Breast epithelium (tissue), 4 donors: ENCODE measurements around the gene ZNF516. TPM values are rescaled to one million over a fixed set of nuclear protein-coding genes. Genes with fewer than 3 reads are reported as not detected.

Experiments used
- DNase-seq, 2 donors: peaks; one replicate each; pipeline ENCODE4 v3.0.0-alpha.2; 2019; ENCODE audit warnings: low spot score in 2 of 2
- H3K27ac ChIP-seq, 2 donors: fragments of 200-600 bp; sonication (generic) in 1 of 2; one replicate each; pipeline ENCODE4 v1.5.1; 2016 to 2019; ENCODE audit warnings: mild to moderate bottlenecking in 1 of 2
- H3K27me3 ChIP-seq, 2 donors: fragments of 200-600 bp; sonication (generic) in 1 of 2; one replicate each; pipeline versions ENCODE4 v1.5.1 to v1.6.0; 2017 to 2019; ENCODE audit warnings: control low read depth in 1 of 2, mild to moderate bottlenecking in 1 of 2
- H3K36me3 ChIP-seq: fragments of 200-600 bp; one replicate; pipeline ENCODE4 v1.5.1; 2019
- H3K4me1 ChIP-seq, 2 donors: fragments of 200-600 bp; sonication (generic); one replicate each; pipeline ENCODE4 v1.5.1; 2016 to 2019; ENCODE audit warnings: control low read depth in 1 of 2
- H3K4me3 ChIP-seq, 3 donors: fragments of 200-600 bp; sonication (generic); 1 replicate in 2 of 3; 2 replicates in 1 of 3; pipeline ENCODE4 v1.5.1; 2016 to 2019; ENCODE audit warnings: mild to moderate bottlenecking in 3 of 3, moderate library complexity in 2 of 3
- H3K9me3 ChIP-seq, 2 donors: fragments of 200-600 bp; sonication (generic) in 1 of 2; one replicate each; pipeline ENCODE4 v1.5.1; 2016 to 2019; ENCODE audit warnings: control low read depth in 1 of 2
- POLR2A ChIP-seq: fragments of 450-650 bp; IDR thresholded peaks from one replicate; pipeline ENCODE4 v1.6.1; 2016; ENCODE audit warnings: antibody characterized with exemption, mild to moderate bottlenecking, moderate library complexity
- POLR2AphosphoS5 ChIP-seq, 3 donors: sonication (generic); formaldehyde crosslinking; IDR thresholded peaks; one replicate each; pipeline ENCODE4 v1.6.1; 2017; ENCODE audit warnings: antibody characterized with exemption in 3 of 3
- intact Hi-C: fragments of 100-400 bp; cut with DNase I; formaldehyde crosslinking; loops from one replicate; pipeline ENCODE4 v1.15.1; 2023; ENCODE audit warnings: low total_unique reads
- total RNA-seq, 3 donors: library from RNA; depleted of rRNA; stranded (reverse); fragments of >200 nt; gene quantifications; one replicate each; pipeline ENCODE4 v1.1.0, GENCODE V29; 2016
- TF ChIP-seq, protein P1 (sequence below), 3 donors: fragments of 450-650 bp; IDR thresholded peaks; one replicate each; pipeline ENCODE4 v1.5.1; 2016 to 2017; ENCODE audit warnings: antibody characterized with exemption in 3 of 3, mild to moderate bottlenecking in 3 of 3, moderate library complexity in 3 of 3

ZNF516 gene
- total RNA-seq, 3 donors from 2014 or later: 12.0 to 33.4 (median 24.0) TPM

DNA sequence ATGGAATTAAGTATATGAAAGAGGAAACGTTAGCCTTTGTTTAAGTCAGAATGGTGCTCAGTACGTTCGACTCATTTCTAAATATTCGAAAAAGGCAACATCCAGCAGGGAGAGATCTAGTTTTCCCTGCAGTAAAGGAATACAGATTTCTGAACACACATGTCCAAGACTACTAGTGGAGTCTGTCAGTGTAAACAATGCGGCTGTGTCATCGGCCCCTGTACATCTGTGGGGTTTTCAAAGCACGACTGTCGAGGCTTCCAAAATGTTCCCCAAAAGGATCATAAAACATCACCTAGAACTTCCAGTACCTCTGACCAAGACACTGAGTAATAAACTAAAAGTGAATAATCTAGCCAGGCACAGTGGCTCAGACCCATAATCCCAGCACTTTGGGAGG is 112.8 kb downstream of the ZNF516 start:
- intact Hi-C loops: no loop called here
- Histone ChIP-seq H3K9me3 (no peaks in the 10 kb centered on the region), H3K27me3 (no peaks in the 10 kb centered on the region), H3K27ac (no peak overlapping the region), H3K4me1 (no peaks in the 10 kb centered on the region), H3K4me3 (no peak overlapping the region), H3K36me3 (peaks cover 10% of the 10 kb centered on the region)
- TF ChIP-seq POLR2AphosphoS5 (IDR thresholded peaks at IDR 0.05): no peak
- no peak for TF ChIP-seq POLR2A
- TF ChIP-seq, protein P1, sequence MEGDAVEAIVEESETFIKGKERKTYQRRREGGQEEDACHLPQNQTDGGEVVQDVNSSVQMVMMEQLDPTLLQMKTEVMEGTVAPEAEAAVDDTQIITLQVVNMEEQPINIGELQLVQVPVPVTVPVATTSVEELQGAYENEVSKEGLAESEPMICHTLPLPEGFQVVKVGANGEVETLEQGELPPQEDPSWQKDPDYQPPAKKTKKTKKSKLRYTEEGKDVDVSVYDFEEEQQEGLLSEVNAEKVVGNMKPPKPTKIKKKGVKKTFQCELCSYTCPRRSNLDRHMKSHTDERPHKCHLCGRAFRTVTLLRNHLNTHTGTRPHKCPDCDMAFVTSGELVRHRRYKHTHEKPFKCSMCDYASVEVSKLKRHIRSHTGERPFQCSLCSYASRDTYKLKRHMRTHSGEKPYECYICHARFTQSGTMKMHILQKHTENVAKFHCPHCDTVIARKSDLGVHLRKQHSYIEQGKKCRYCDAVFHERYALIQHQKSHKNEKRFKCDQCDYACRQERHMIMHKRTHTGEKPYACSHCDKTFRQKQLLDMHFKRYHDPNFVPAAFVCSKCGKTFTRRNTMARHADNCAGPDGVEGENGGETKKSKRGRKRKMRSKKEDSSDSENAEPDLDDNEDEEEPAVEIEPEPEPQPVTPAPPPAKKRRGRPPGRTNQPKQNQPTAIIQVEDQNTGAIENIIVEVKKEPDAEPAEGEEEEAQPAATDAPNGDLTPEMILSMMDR (IDR thresholded peaks at IDR 0.05): no peak
- no peak for DNase-seq

DNA sequence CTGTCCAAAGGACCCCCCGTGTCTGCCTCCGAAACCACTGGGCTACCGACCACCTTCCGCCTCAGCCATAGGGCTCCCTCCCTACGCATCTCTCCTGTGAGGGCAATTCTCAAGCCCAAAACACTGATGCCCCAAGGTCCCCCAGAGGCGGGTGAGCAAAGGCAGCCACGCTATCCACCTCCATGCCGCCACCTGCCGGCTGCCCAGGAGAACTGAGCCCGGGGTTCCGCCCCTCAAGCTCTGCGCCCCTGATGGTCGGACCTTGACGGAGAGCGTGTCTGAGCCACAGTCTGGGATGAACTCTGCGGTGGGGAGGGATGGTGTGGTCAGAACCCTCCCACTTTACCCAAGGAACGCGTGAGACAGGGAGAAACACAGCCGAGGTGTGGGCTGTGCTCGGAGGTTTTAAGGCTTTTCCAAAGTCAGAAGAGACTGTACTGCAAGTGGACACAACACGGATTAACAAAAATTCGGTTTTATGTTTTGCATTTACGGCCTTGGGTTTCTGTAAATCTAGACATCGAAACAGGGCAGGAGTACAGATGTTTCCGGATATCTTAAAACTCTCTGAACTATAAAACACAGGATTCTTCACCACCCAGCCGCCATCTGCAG is 114.1 kb downstream of the ZNF516 start:
- intact Hi-C loops: no loop called here
- Histone ChIP-seq H3K4me1 (no peaks in the 10 kb centered on the region), H3K27me3 (no peaks in the 10 kb centered on the region), H3K27ac (no peak overlapping the region), H3K9me3 (no peaks in the 10 kb centered on the region), H3K36me3 (peaks cover 10% of the 10 kb centered on the region), H3K4me3 (no peak overlapping the region)
- TF ChIP-seq, protein P1 (IDR thresholded peaks at IDR 0.05): no peak
- TF ChIP-seq POLR2AphosphoS5 (IDR thresholded peaks at IDR 0.05): no peak
- no peak for TF ChIP-seq POLR2A
- peak in 1 of 2 donors; percentile 43 for DNase-seq

DNA sequence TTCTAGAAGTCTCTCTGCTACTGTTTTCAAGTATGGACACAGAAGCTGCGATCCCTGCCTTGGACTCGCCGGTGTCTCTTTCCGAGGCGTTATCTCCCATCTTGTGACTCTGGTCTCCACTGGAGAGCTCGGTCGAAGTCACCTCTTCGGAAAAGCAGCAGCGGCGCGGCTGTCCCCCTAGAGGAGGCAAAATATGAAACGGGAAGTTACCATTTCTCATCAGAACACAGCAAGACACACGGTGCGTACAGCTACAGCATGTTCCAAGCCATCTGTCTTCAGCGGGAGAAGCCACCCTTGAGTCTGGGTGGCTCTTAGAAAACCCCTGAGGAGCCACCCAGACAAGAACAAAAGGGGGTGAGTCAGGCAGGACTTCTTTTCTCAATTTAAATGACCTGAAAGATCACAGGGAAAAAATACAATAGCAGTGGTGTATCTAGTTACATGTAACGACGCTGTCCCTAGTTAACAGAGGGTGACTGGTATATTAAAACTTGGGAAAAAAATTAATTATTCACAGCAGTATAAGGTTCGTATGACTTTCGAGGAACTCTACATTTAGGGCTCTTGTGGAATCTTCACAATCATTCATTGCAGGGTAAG is 114.8 kb downstream of the ZNF516 start:
- H3K27ac ChIP-seq: no peak overlapping the region
- no peaks in the 10 kb centered on the region for H3K27me3 ChIP-seq
- H3K4me3 ChIP-seq: no peak overlapping the region
- intact Hi-C loops: no loop called here
- H3K9me3 ChIP-seq: no peaks in the 10 kb centered on the region
- DNase-seq: peak in 1 of 2 donors; percentile 30
- H3K4me1 ChIP-seq: no peaks in the 10 kb centered on the region
- peaks cover 10% of the 10 kb centered on the region for H3K36me3 ChIP-seq
- TF ChIP-seq POLR2AphosphoS5 (IDR thresholded peaks at IDR 0.05): no peak
- TF ChIP-seq, protein P1 (IDR thresholded peaks at IDR 0.05): no peak
- TF ChIP-seq POLR2A: no peak

DNA sequence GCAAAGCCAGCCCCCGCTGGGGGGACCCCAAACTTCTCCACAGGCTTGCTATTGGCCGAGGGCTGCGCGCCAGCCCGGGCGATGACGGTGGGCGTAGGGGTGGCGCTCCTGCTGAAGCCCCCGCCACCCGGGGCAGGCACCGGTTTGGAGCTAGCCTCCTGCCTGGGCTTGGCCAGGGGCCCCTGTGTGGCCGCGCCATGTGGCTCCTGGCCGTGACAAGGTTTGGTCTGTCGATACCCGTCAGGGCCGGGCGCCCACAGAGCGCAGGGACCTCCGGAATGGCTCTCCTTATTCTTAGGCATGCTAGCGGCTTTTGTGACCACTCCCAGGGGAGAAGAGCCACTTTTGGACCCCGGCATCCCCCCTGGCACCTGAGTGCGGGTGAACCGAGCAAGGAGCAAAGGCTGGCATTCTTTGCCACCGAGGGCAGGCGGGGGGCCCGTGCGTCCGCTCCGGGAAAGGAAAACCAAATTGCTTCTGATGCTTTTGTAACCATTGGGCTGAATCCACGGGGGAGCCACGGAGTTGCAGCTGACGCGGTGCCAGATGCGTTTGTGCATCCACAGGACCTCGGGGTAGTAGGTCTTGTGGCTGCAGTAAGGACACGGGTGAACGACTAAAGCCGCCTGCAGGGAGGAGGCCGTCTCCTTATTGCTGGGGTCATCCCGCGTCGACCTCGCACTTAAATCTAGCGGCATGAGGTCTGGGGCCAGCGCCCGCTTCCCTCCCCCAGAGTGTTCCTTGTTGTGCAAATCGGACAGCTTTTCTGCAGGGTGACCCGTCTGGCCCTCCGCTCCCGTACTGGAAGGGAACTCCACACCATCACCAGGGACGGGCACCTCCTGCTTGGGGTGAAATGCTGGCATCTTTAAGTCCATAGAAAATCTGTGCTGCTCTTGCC is 115.6 kb downstream of the ZNF516 start:
- Histone ChIP-seq H3K4me1 (no peaks in the 10 kb centered on the region), H3K4me3 (no peak overlapping the region), H3K36me3 (peaks cover 10% of the 10 kb centered on the region), H3K9me3 (no peaks in the 10 kb centered on the region), H3K27ac (no peak overlapping the region), H3K27me3 (no peaks in the 10 kb centered on the region)
- no peak for TF ChIP-seq POLR2AphosphoS5 (IDR thresholded peaks at IDR 0.05)
- intact Hi-C loops: no loop called here
- peak in 1 of 2 donors; percentile 44 for DNase-seq

DNA sequence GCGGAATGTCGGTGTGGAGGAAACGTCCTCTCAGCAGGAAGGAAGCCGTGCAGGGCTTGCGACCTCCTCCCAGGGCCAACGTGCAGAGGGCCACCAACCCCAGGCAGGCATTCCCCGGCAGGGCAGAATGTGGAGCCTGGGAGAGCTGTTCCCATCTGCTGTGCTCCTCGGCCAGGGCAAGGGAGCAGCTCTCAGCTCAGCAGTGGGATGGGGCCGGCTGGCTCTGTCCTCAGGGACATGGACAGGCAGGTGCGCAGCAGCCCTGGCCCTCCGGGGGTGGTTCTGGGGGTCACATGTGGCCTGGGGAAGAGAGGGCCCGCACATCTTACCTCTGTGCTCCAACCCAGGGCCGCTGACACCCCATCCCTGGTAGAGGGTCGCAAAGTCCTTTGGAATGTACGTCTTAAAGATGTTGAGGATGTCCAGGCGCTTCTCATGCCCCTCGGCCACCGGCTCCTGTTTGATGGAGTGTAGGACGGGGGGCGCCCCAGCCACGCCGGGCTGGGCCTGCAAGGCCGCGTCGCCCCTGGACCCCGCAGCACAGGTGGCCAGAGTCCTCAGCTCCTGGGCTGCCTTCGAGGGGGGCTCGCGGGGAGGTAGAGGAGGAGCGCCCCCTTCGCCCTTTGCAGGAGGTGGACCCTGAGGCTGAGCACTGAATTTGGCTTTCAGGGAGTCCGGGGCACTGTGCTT is 116.4 kb downstream of the ZNF516 start:
- intact Hi-C loops: no loop called here
- Histone ChIP-seq H3K4me1 (no peaks in the 10 kb centered on the region), H3K27me3 (no peaks in the 10 kb centered on the region), H3K27ac (no peak overlapping the region), H3K36me3 (peaks cover 10% of the 10 kb centered on the region), H3K4me3 (no peak overlapping the region), H3K9me3 (no peaks in the 10 kb centered on the region)
- TF ChIP-seq POLR2AphosphoS5 (IDR thresholded peaks at IDR 0.05): no peak
- TF ChIP-seq, protein P1 (IDR thresholded peaks at IDR 0.05): no peak
- TF ChIP-seq POLR2A: no peak
- peak in 1 of 2 donors; percentile 43 for DNase-seq
